Endothelial cell of umbilical vein (primary cell): Measurements from ENCODE around the gene RACGAP1. TPM values are rescaled to one million over a fixed set of nuclear protein-coding genes. Genes with fewer than 3 reads are reported as not detected.
A peak's percentile ranks its signal among the peaks of the same experiment; 100 is the strongest.

Source experiments
- BruUV-seq: library from RNA; stranded (reverse); fragments of 400-500 nt; replicated peaks from 2 replicates; lab custom pipeline; 2021; lab: Mats Ljungman, UMichigan
- CTCF ChIA-PET: fragments of 300-600, 350-600 bp; sonication (Branson Sonifier 250); formaldehyde crosslinking; loops from one replicate; lab custom pipeline; 2021; ENCODE audit warnings: antibody characterized with exemption, inconsistent platforms; lab: Charles Lee
- POLR2A ChIA-PET: fragments of 300-600, 350-600 bp; sonication (Branson Sonifier 250); formaldehyde crosslinking; loops from one replicate; lab custom pipeline; 2021; ENCODE audit warnings: antibody characterized with exemption, inconsistent platforms; lab: Charles Lee
- DNase-seq: peaks from one replicate; pipeline ENCODE4 v3.0.0-alpha.2; 2011; ENCODE audit warnings: low read depth, low spot score
- FAIRE-seq: peaks from 2 replicates; lab custom pipeline; 2011; peaks lifted over from hg19 to GRCh38; lab: Jason Lieb, UNC
- H2AFZ ChIP-seq: 2 replicates; pipeline ENCODE4 v1.6.0; 2012; ENCODE audit warnings: low read depth, low read length, control low read depth, inconsistent platforms
- H3K27ac ChIP-seq: 2 replicates; pipeline ENCODE4 v1.5.1; 2011; ENCODE audit warnings: low read depth, mild to moderate bottlenecking, control low read depth, low read length, moderate library complexity; ENCODE audit not compliant: insufficient read depth
- H3K27me3 ChIP-seq, 2 experiments: 2 replicates each; pipeline versions ENCODE4 v1.6.0 to v1.6.1; 2011; ENCODE audit warnings: low read length in 2 of 2, mixed read lengths in 1 of 2; ENCODE audit not compliant: control insufficient read depth in 2 of 2, insufficient read depth in 2 of 2
- H3K36me3 ChIP-seq, 2 experiments: 2 replicates in 1 of 2; 3 replicates in 1 of 2; pipeline ENCODE4 v1.5.1; 2011; ENCODE audit warnings: low read length in 2 of 2, mild to moderate bottlenecking in 1 of 2, moderate library complexity in 1 of 2; ENCODE audit not compliant: control insufficient read depth in 2 of 2, insufficient read depth in 2 of 2; ENCODE audit errors: extremely low read depth in 1 of 2
- H3K4me1 ChIP-seq: 3 replicates; pipeline ENCODE4 v1.5.1; 2011; ENCODE audit warnings: mild to moderate bottlenecking, low read length; ENCODE audit not compliant: control insufficient read depth, insufficient read depth; ENCODE audit errors: extremely low read depth
- H3K4me2 ChIP-seq: 2 replicates; pipeline ENCODE4 v1.6.1; 2011; ENCODE audit warnings: low read length, control low read depth, mixed read lengths; ENCODE audit not compliant: insufficient read depth
- H3K4me3 ChIP-seq, 3 experiments: fragments of 200-600 bp in 1 of 3; sonication (generic), shearing (Covaris generic) in 1 of 3; replicated peaks in 1 of 3; 2 replicates each; pipeline ENCODE4 v1.5.1; 2011 to 2016; ENCODE audit warnings: control low read depth in 3 of 3, low read length in 3 of 3, mild to moderate bottlenecking in 2 of 3, inconsistent platforms in 1 of 3, low read depth in 1 of 3, moderate library complexity in 1 of 3; ENCODE audit not compliant: insufficient read depth in 1 of 3
- H3K79me2 ChIP-seq: 2 replicates; pipeline ENCODE4 v1.6.0; 2012; ENCODE audit warnings: low read length, inconsistent platforms; ENCODE audit not compliant: control insufficient read depth, insufficient read depth
- H3K9ac ChIP-seq: replicated peaks from 2 replicates; pipeline ENCODE3; 2011; ENCODE audit warnings: low read length, control low read depth; ENCODE audit not compliant: insufficient read depth; ENCODE audit errors: extremely low read depth
- H3K9me1 ChIP-seq: replicated peaks from 3 replicates; pipeline ENCODE4 v1.6.0; 2011; ENCODE audit warnings: mild to moderate bottlenecking, low read length; ENCODE audit not compliant: control insufficient read depth, insufficient read depth; ENCODE audit errors: extremely low read depth
- H3K9me3 ChIP-seq: replicated peaks from 2 replicates; pipeline ENCODE4 v1.5.1; 2012; ENCODE audit warnings: low read length, inconsistent platforms; ENCODE audit not compliant: control insufficient read depth, insufficient read depth
- H4K20me1 ChIP-seq: replicated peaks from 2 replicates; pipeline ENCODE3; 2011; ENCODE audit warnings: mild to moderate bottlenecking, low read length; ENCODE audit not compliant: control insufficient read depth, insufficient read depth; ENCODE audit errors: extremely low read depth
- EZH2 ChIP-seq: IDR thresholded peaks from 2 replicates; pipeline ENCODE4 v1.6.1; 2012; ENCODE audit warnings: borderline replicate concordance, low read depth, mild to moderate bottlenecking, moderate library complexity, low read length, inconsistent platforms; ENCODE audit not compliant: severe bottlenecking
- FOS ChIP-seq: IDR thresholded peaks from 2 replicates; pipeline ENCODE4 v1.6.1; 2011; ENCODE audit warnings: mild to moderate bottlenecking, low read length, moderate library complexity, borderline replicate concordance; ENCODE audit not compliant: insufficient read depth
- GATA2 ChIP-seq: IDR thresholded peaks from 2 replicates; pipeline ENCODE4 v1.7.0; 2011; ENCODE audit warnings: low read depth, mild to moderate bottlenecking, moderate library complexity, mixed read lengths, low read length; ENCODE audit not compliant: insufficient read length, insufficient read depth
- JUN ChIP-seq: IDR thresholded peaks from 2 replicates; pipeline ENCODE4 v1.6.1; 2011; ENCODE audit warnings: borderline replicate concordance, low read depth; ENCODE audit not compliant: insufficient read length, insufficient read depth
- MYC ChIP-seq: IDR thresholded peaks from one replicate; pipeline ENCODE4 v1.6.1; 2011; ENCODE audit warnings: mild to moderate bottlenecking, low read depth, low read length
- POLR2A ChIP-seq: IDR thresholded peaks from 2 replicates; pipeline ENCODE4 v1.6.1; 2012; ENCODE audit warnings: low read depth, mild to moderate bottlenecking, control low read depth, low read length
- POLR2AphosphoS5 ChIP-seq: IDR thresholded peaks from 2 replicates; pipeline ENCODE4 v1.6.1; 2012; ENCODE audit warnings: low read depth, mild to moderate bottlenecking, control low read depth, low read length, moderate library complexity; ENCODE audit not compliant: insufficient read depth
- dilution Hi-C: fragments of 300-500 bp; cut with MboI; formaldehyde crosslinking; loops from one replicate; pipeline ENCODE4 v1.15.0; 2019; ENCODE audit warnings: low sequenced_read_pairs; ENCODE audit not compliant: extremely low pct_ligation_motif_present
- intact Hi-C: fragments of 100-400 bp; cut with micrococcal nuclease; formaldehyde crosslinking; loops from one replicate; pipeline ENCODE4 v1.10.0; 2022
- polyA plus RNA-seq, 4 experiments: library from polyadenylated mRNA; depleted of rRNA in 3 of 4; stranded (reverse) in 3 of 4; unstranded in 1 of 4; fragments of >200 nt; gene quantifications; 2 replicates each; pipeline versions ENCODE4 v1.2.1 to v1.2.3, GENCODE V29; 2011 to 2012; ENCODE audit warnings: missing spikeins in 1 of 4
- total RNA-seq: library from RNA; stranded (reverse); gene quantifications from 2 replicates; pipeline ENCODE4 v1.2.3, GENCODE V29; 2021
- TF ChIP-seq, protein P1 (sequence below): IDR thresholded peaks from 2 replicates; pipeline ENCODE4 v1.6.1; 2011; ENCODE audit not compliant: insufficient read depth, insufficient read length
- TF ChIP-seq, protein P2 (sequence below), 2 donors: IDR thresholded peaks; 1 replicate in 1 of 2; 2 replicates in 1 of 2; pipeline ENCODE4 v1.5.1; 2011; ENCODE audit warnings: low read length in 2 of 2, mild to moderate bottlenecking in 2 of 2, moderate library complexity in 2 of 2, control low read depth in 1 of 2, inconsistent platforms in 1 of 2, low read depth in 1 of 2; ENCODE audit not compliant: insufficient read depth in 1 of 2; ENCODE audit errors: extremely low read depth in 1 of 2

RACGAP1 gene
- total and polyA plus RNA-seq, 2 donors (not counting 3 experiments of a cell fraction or from before 2014, with no cell fraction given), result 16.5 to 56.3 TPM

DNA sequence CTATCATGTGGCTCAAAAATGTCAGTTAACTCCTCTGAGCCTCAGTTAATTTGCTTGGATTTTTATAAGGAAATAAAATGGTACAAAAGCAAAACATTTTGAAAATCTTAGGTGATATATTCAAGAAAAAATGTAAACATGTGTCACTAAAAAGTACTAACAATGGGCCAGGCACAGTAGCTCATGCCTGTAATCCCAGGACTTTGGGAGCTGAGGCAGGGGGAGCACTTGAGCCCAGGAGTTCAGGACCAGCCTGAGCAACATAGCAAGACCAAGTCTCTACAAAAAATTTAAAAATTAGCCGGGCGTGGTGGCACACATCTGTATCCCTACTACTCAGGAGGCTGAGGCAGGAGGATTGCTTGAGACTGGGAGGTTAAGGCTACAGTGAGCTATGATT is 26.8 kb downstream of the RACGAP1 start:
- BruUV-seq, result no TSS peak
- Histone ChIP-seq H2AFZ (no peak overlapping the region), H3K36me3 (peaks cover 0 to 11% of the 10 kb centered on the region in 2 experiments), H4K20me1 (no peaks in the 10 kb centered on the region), H3K27me3 (no peaks in the 10 kb centered on the region), H3K9me1 (no peaks in the 10 kb centered on the region), H3K79me2 (no peaks in the 10 kb centered on the region), H3K9me3 (no peaks in the 10 kb centered on the region), H3K27ac (no peak overlapping the region), H3K4me1 (no peaks in the 10 kb centered on the region), H3K9ac (no peak overlapping the region), H3K4me2 (no peak overlapping the region), H3K4me3 (no peak overlapping the region)
- intact Hi-C loops, result no loop called here
- no peak for DNase-seq
- no peak for TF ChIP-seq JUN
- TF ChIP-seq POLR2AphosphoS5, result no peak
- TF ChIP-seq POLR2A, result no peak
- no peak for TF ChIP-seq EZH2
- TF ChIP-seq, protein P1, sequence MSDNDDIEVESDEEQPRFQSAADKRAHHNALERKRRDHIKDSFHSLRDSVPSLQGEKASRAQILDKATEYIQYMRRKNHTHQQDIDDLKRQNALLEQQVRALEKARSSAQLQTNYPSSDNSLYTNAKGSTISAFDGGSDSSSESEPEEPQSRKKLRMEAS, result no peak
- POLR2A ChIA-PET, result no interaction called here
- FAIRE-seq, result peak; percentile 42
- dilution Hi-C loops, result no loop called here
- CTCF ChIA-PET, result interaction anchor here (1.0 to 1.7 kb wide), 6 partner anchors 11 to 72 kb away, joined by 3 to 5 read pairs (median 4); no protein-coding TSS in a partner anchor

DNA sequence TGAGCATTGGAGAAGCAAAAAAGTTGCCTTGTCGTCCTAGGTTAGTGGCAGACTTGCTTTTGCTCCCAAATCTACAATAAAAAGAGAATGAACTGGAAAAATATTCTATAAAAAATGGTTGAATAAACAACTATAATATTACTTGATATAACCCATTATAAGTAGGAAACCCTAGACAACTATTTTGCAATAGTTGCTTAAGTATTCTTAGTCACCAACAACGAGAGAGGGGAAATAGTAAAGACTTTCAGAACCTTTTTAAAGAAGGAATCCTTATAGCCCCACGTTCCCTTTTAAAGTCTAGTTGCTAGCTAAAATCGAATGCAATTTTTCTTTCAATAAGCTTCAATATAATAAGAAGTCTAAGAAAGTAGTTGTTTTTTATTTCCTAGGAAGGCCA is 35.0 kb downstream of the RACGAP1 start:
- no peak for DNase-seq
- H3K4me2 ChIP-seq, result no peak overlapping the region
- peaks cover 2 to 21% of the 10 kb centered on the region in 2 experiments for H3K36me3 ChIP-seq
- no peaks in the 10 kb centered on the region for H3K79me2 ChIP-seq
- TF ChIP-seq, protein P2, sequence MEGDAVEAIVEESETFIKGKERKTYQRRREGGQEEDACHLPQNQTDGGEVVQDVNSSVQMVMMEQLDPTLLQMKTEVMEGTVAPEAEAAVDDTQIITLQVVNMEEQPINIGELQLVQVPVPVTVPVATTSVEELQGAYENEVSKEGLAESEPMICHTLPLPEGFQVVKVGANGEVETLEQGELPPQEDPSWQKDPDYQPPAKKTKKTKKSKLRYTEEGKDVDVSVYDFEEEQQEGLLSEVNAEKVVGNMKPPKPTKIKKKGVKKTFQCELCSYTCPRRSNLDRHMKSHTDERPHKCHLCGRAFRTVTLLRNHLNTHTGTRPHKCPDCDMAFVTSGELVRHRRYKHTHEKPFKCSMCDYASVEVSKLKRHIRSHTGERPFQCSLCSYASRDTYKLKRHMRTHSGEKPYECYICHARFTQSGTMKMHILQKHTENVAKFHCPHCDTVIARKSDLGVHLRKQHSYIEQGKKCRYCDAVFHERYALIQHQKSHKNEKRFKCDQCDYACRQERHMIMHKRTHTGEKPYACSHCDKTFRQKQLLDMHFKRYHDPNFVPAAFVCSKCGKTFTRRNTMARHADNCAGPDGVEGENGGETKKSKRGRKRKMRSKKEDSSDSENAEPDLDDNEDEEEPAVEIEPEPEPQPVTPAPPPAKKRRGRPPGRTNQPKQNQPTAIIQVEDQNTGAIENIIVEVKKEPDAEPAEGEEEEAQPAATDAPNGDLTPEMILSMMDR (IDR thresholded peaks at IDR 0.05; ENCODE audit: extremely low read depth in 1 of 2, insufficient read depth in 1 of 2, low read depth in 1 of 2, low read length in 2 of 2), result no peak
- TF ChIP-seq JUN, result no peak
- no peak for TF ChIP-seq GATA2
- TF ChIP-seq EZH2, result no peak
- no peak for TF ChIP-seq FOS
- TF ChIP-seq, protein P1, result no peak
- no peak for TF ChIP-seq POLR2A
- no peak for TF ChIP-seq MYC
- TF ChIP-seq POLR2AphosphoS5, result no peak
- H3K4me1 ChIP-seq, result no peaks in the 10 kb centered on the region
- H2AFZ ChIP-seq, result no peak overlapping the region
- FAIRE-seq, result no peak
- H4K20me1 ChIP-seq, result no peaks in the 10 kb centered on the region
- no TSS peak for BruUV-seq
- no peaks in the 10 kb centered on the region for H3K9me1 ChIP-seq
- no peak overlapping the region for H3K9ac ChIP-seq
- intact Hi-C loops (no loop called here), dilution Hi-C loops (no loop called here)
- H3K4me3 ChIP-seq, result no peak overlapping the region
- no peaks in the 10 kb centered on the region for H3K27me3 ChIP-seq
- H3K9me3 ChIP-seq, result no peaks in the 10 kb centered on the region
- ChIA-PET CTCF (interaction anchor here (1.0 to 2.5 kb wide), 7 partner anchors 10 to 124 kb away, joined by 3 to 8 read pairs (median 3); partner anchors contain the start of gene AQP6), POLR2A (no interaction called here)
- H3K27ac ChIP-seq, result no peak overlapping the region
